ENCODE data around the gene SLC22A23. TPM values are rescaled to one million over a fixed set of nuclear protein-coding genes. Genes with fewer than 3 reads are reported as not detected.
A peak's percentile ranks its signal among the peaks of the same experiment; 100 is the strongest.

The SLC22A23 gene
- total and polyA plus RNA-seq, 2 experiments from 2014 or later, result 2.4 to 7.3 TPM

DNA sequence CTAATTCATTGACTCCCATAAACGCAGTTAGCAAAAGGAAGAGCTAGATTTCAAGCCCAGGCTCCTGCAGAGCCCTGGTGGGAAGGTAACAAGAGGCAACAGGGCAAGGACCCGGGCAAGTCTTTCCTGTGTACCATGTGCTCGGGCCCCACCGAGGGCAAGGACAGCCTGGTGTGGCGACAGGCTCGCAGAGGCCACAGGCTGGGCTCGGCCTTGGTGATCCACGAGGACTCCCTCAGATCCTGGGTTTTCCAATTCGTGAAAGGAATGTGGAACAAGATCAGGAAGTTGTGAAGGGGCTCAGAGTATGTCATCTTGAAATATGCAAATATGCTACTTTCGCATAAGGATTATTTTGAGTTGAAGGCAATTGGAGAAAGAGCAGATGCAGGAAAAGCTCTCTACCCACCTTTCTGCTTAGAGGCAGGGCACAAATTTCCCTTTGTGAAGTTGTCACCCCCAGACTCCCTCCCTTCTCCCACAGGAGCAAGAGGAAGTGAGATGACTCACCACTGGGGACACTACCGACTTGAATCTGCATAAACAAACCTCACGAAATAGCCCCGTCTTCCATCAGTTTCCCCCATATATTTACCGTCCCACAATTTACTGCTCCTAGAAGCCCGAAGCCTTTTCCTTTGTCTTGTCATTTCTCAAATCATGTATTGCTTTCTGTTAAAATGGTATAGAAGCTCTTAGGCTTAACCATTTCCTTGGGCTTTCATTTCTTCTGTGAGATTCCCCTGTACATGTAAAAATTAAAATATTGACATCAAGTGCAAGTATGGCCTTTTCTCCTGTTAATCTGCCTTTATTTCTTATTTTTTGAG is 119.1 kb downstream of the SLC22A23 start:
- Histone ChIP-seq H3K9me2 (ENCODE audit: insufficient read depth) (no peaks in the 10 kb centered on the region), H4K20me1 (ENCODE audit: insufficient read depth) (no peaks in the 10 kb centered on the region), H3K4me3 (no peak overlapping the region), H3K36me3 (ENCODE audit: low read depth) (no peaks in the 10 kb centered on the region), H3K4me2 (ENCODE audit: unreplicated experiment) (peak overlapping the region; percentile 9), H3K27ac (no peak overlapping the region), H3F3A (ENCODE audit: insufficient read depth) (peaks cover 29% of the 10 kb centered on the region), H3K79me2 (ENCODE audit: insufficient read depth) (peaks cover 6% of the 10 kb centered on the region), H3K4me1 (ENCODE audit: insufficient read depth) (peaks cover 44% of the 10 kb centered on the region), H3K9me3 (ENCODE audit: low read depth) (no peaks in the 10 kb centered on the region), H2AFZ (no peak overlapping the region), H3K27me3 (replicated peaks; ENCODE audit: insufficient read depth) (no peaks in the 10 kb centered on the region), H3K9ac (no peak overlapping the region)
- WGBS, 2 experiments (ENCODE audit: low coverage in 1 of 2, low lambda C conversion rate in 2 of 2, missing lambda C conversion rate in 2 of 2), result 80 to 84% methylated on average over 15 of the region's 15 CpGs
- peak; percentile 51 for DNase-seq
- in situ Hi-C loops (cut with MboI), result no loop called here
- TF ChIP-seq EZH2 (IDR thresholded peaks at IDR 0.05; ENCODE audit: insufficient read depth, poor library complexity, severe bottlenecking), result no peak
- TF ChIP-seq EZH2phosphoT487 (IDR thresholded peaks at IDR 0.05; ENCODE audit: insufficient read depth, low read depth), result no peak

GRCh38 chr6:3336859-3337515 is 119.9 kb downstream of the SLC22A23 start:
- WGBS, 2 experiments (ENCODE audit: low coverage in 1 of 2, low lambda C conversion rate in 2 of 2, missing lambda C conversion rate in 2 of 2), result 92 to 95% methylated on average over 5 of the region's 5 CpGs
- H3K9me3 ChIP-seq (ENCODE audit: low read depth), result no peaks in the 10 kb centered on the region
- no peak overlapping the region for H3K9ac ChIP-seq
- no peak overlapping the region for H3K4me2 ChIP-seq (ENCODE audit: unreplicated experiment)
- H3K27ac ChIP-seq, result no peak overlapping the region
- H3K36me3 ChIP-seq (ENCODE audit: low read depth), result no peaks in the 10 kb centered on the region
- TF ChIP-seq EZH2 (IDR thresholded peaks at IDR 0.05; ENCODE audit: insufficient read depth, poor library complexity, severe bottlenecking), result no peak
- no peak for TF ChIP-seq EZH2phosphoT487 (IDR thresholded peaks at IDR 0.05; ENCODE audit: insufficient read depth, low read depth)
- in situ Hi-C loops (cut with MboI), result no loop called here
- H3K9me2 ChIP-seq (ENCODE audit: insufficient read depth), result no peaks in the 10 kb centered on the region
- H3K79me2 ChIP-seq (ENCODE audit: insufficient read depth), result no peaks in the 10 kb centered on the region; the same call in none of the 2 replicates
- H4K20me1 ChIP-seq (ENCODE audit: insufficient read depth), result no peaks in the 10 kb centered on the region
- no peak overlapping the region for H2AFZ ChIP-seq
- no peak overlapping the region for H3K4me3 ChIP-seq
- H3F3A ChIP-seq (ENCODE audit: insufficient read depth), result peaks cover 26% of the 10 kb centered on the region
- DNase-seq, result no peak
- H3K4me1 ChIP-seq (ENCODE audit: insufficient read depth), result peaks cover 41% of the 10 kb centered on the region
- no peaks in the 10 kb centered on the region for H3K27me3 ChIP-seq (replicated peaks; ENCODE audit: insufficient read depth)

GRCh38 chr6:3336066-3336786 is 120.6 kb downstream of the SLC22A23 start:
- 93 to 95% methylated on average over 11 of the region's 11 CpGs for WGBS, 2 experiments (ENCODE audit: low coverage in 1 of 2, low lambda C conversion rate in 2 of 2, missing lambda C conversion rate in 2 of 2)
- in situ Hi-C loops (cut with MboI), result no loop called here
- Histone ChIP-seq H3K27ac (no peak overlapping the region), H3K9ac (no peak overlapping the region), H3K4me3 (no peak overlapping the region), H4K20me1 (ENCODE audit: insufficient read depth) (no peaks in the 10 kb centered on the region), H3K27me3 (replicated peaks; ENCODE audit: insufficient read depth) (no peaks in the 10 kb centered on the region), H2AFZ (no peak overlapping the region), H3K4me2 (ENCODE audit: unreplicated experiment) (no peak overlapping the region), H3K4me1 (ENCODE audit: insufficient read depth) (peaks cover 36% of the 10 kb centered on the region), H3K9me3 (ENCODE audit: low read depth) (no peaks in the 10 kb centered on the region), H3F3A (ENCODE audit: insufficient read depth) (peaks cover 20% of the 10 kb centered on the region), H3K79me2 (ENCODE audit: insufficient read depth) (no peaks in the 10 kb centered on the region; the same call in none of the 2 replicates), H3K9me2 (ENCODE audit: insufficient read depth) (no peaks in the 10 kb centered on the region), H3K36me3 (ENCODE audit: low read depth) (no peaks in the 10 kb centered on the region)
- no peak for DNase-seq
- TF ChIP-seq EZH2phosphoT487 (IDR thresholded peaks at IDR 0.05; ENCODE audit: insufficient read depth, low read depth) (no peak), EZH2 (IDR thresholded peaks at IDR 0.05; ENCODE audit: insufficient read depth, poor library complexity, severe bottlenecking) (no peak)

DNA sequence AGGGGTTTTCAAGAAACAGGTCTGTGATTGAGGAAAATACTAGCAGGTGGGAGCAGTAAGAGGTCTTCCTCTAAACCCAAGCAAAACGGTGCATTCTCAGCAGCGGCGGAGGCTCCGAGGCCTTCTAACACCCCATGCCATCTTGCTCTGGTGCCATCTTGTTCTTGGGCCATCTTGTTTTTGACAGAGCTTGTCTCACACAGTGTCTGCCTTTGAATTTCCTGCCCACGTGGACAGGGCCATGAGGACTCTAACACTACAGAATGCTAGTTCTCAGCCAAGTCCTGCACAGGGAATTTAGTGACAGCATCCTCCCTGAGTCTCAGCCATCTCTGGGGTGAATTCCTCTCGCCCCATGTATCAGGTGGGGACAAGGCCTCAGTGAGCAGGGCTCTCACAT is 121.7 kb downstream of the SLC22A23 start:
- no peak for TF ChIP-seq EZH2 (IDR thresholded peaks at IDR 0.05; ENCODE audit: insufficient read depth, poor library complexity, severe bottlenecking)
- TF ChIP-seq EZH2phosphoT487 (IDR thresholded peaks at IDR 0.05; ENCODE audit: insufficient read depth, low read depth), result no peak
- no peaks in the 10 kb centered on the region for H3K36me3 ChIP-seq (ENCODE audit: low read depth)
- no peak overlapping the region for H3K4me2 ChIP-seq (ENCODE audit: unreplicated experiment)
- H3K27me3 ChIP-seq (replicated peaks; ENCODE audit: insufficient read depth), result no peaks in the 10 kb centered on the region
- no peak overlapping the region for H3K4me3 ChIP-seq
- in situ Hi-C loops (cut with MboI), result no loop called here
- DNase-seq, result no peak
- peaks cover 25% of the 10 kb centered on the region for H3K4me1 ChIP-seq (ENCODE audit: insufficient read depth)
- H4K20me1 ChIP-seq (ENCODE audit: insufficient read depth), result no peaks in the 10 kb centered on the region
- H3K9me2 ChIP-seq (ENCODE audit: insufficient read depth), result no peaks in the 10 kb centered on the region
- no peak overlapping the region for H2AFZ ChIP-seq
- H3F3A ChIP-seq (ENCODE audit: insufficient read depth), result peaks cover 10% of the 10 kb centered on the region
- H3K9ac ChIP-seq, result no peak overlapping the region
- no peaks in the 10 kb centered on the region for H3K9me3 ChIP-seq (ENCODE audit: low read depth)
- WGBS, 2 experiments (ENCODE audit: low coverage in 1 of 2, low lambda C conversion rate in 2 of 2, missing lambda C conversion rate in 2 of 2), result 95% methylated on average over 6 of the region's 6 CpGs
- H3K27ac ChIP-seq, result no peak overlapping the region
- H3K79me2 ChIP-seq (ENCODE audit: insufficient read depth), result no peaks in the 10 kb centered on the region; the same call in none of the 2 replicates
